Colonic mucosa (tissue), 4 donors: ENCODE data around the gene PCDHA11. TPM values are rescaled to one million over a fixed set of nuclear protein-coding genes. Genes with fewer than 3 reads are reported as not detected.

Experiments used
- DNase-seq: peaks from one replicate; pipeline ENCODE4 v3.0.0-alpha.2; 2020
- H3K27ac ChIP-seq: fragments of 200-600 bp; one replicate; pipeline ENCODE4 v1.8.0; 2021
- H3K27me3 ChIP-seq: fragments of 200-600 bp; one replicate; pipeline ENCODE4 v1.8.0; 2021
- H3K36me3 ChIP-seq: fragments of 200-600 bp; one replicate; pipeline ENCODE4 v1.8.0; 2021
- H3K4me1 ChIP-seq: fragments of 200-600 bp; one replicate; pipeline ENCODE4 v1.8.0; 2021; ENCODE audit warnings: mild to moderate bottlenecking
- H3K4me3 ChIP-seq: fragments of 200-600 bp; one replicate; pipeline ENCODE4 v1.8.0; 2021
- H3K9ac ChIP-seq, 2 donors: one replicate each; pipeline ENCODE4 v1.7.0; 2013; ENCODE audit warnings: control low read depth in 2 of 2, low read depth in 2 of 2, low read length in 2 of 2
- H3K9me3 ChIP-seq: fragments of 200-600 bp; one replicate; pipeline ENCODE4 v1.8.0; 2021
- intact Hi-C: fragments of 100-400 bp; cut with DNase I; formaldehyde crosslinking; loops from one replicate; pipeline ENCODE4 v1.14.1; 2022
- total RNA-seq, 2 donors: library from RNA; stranded (reverse); fragmentation: NEBNext Ultra II Directional in 1 of 2; extraction: Animal tissue kit (Norgen Biotek cat#: 25700) in 1 of 2; gene quantifications; one replicate each; pipeline ENCODE4 v1.2.1, GENCODE V29; 2021
- TF ChIP-seq, protein P1 (sequence below): fragments of 200-600 bp; IDR thresholded peaks from one replicate; pipeline ENCODE4 v1.8.0; 2022; ENCODE audit warnings: antibody characterized with exemption, mild to moderate bottlenecking
- donor health status: healthy.
- donor health status: DM: no; HTN: no; CAD: no.
- donor health status: DM: no; HTN: no; CAD: no.

Gene PCDHA11
- total RNA-seq, 2 donors from 2014 or later, result not detected

DNA sequence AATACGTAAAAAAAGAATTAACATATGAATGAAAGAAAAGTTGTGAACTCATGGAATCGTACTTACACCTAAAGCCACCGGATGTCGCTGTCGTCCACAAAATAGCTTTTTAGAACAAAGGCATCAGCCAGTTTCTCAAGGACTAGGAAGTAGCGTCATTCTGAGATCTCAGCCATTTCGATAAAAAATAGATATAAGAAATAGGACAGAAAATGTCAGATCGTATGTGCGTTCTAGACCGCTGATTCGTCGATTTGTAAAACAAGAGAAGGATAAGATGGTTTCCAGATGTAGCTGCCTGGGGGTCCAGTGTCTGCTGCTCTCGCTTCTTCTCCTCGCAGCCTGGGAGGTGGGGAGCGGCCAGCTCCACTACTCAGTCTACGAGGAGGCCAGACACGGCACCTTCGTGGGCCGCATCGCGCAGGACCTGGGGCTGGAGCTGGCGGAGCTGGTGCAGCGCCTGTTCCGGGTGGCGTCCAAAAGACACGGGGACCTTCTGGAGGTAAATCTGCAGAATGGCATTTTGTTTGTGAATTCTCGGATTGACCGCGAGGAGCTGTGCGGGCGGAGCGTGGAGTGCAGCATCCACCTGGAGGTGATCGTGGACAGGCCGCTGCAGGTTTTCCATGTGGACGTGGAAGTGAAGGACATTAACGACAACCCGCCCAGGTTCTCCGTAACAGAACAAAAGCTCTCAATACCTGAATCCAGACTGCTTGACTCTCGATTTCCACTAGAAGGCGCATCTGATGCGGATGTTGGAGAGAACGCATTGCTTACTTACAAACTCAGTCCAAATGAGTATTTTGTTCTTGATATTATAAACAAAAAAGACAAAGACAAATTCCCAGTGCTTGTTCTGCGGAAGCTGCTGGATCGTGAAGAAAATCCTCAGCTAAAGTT is 12.7 kb upstream of the PCDHA11 start, which contains the start of gene PCDHA10:
PCDHA10 (plus strand) TSS at position 126 of the 903 bp plus-strand sequence; CDS start at position 278, 152 bp downstream.
- H3K27ac ChIP-seq, result no peak within 1 kb of the TSS
- TF ChIP-seq, protein P1, sequence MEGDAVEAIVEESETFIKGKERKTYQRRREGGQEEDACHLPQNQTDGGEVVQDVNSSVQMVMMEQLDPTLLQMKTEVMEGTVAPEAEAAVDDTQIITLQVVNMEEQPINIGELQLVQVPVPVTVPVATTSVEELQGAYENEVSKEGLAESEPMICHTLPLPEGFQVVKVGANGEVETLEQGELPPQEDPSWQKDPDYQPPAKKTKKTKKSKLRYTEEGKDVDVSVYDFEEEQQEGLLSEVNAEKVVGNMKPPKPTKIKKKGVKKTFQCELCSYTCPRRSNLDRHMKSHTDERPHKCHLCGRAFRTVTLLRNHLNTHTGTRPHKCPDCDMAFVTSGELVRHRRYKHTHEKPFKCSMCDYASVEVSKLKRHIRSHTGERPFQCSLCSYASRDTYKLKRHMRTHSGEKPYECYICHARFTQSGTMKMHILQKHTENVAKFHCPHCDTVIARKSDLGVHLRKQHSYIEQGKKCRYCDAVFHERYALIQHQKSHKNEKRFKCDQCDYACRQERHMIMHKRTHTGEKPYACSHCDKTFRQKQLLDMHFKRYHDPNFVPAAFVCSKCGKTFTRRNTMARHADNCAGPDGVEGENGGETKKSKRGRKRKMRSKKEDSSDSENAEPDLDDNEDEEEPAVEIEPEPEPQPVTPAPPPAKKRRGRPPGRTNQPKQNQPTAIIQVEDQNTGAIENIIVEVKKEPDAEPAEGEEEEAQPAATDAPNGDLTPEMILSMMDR, result no peak
- no peak within 1 kb of the TSS for H3K4me3 ChIP-seq
- peaks cover 3% of the 10 kb centered on the region for H3K9me3 ChIP-seq
- intact Hi-C loops, result no loop called here
- DNase-seq, result no peak
- no peaks in the 10 kb centered on the region for H3K4me1 ChIP-seq
- H3K36me3 ChIP-seq, result no peaks in the 10 kb centered on the region
- no peaks in the 10 kb centered on the region for H3K27me3 ChIP-seq
- H3K9ac ChIP-seq, result no peak within 1 kb of the TSS

DNA sequence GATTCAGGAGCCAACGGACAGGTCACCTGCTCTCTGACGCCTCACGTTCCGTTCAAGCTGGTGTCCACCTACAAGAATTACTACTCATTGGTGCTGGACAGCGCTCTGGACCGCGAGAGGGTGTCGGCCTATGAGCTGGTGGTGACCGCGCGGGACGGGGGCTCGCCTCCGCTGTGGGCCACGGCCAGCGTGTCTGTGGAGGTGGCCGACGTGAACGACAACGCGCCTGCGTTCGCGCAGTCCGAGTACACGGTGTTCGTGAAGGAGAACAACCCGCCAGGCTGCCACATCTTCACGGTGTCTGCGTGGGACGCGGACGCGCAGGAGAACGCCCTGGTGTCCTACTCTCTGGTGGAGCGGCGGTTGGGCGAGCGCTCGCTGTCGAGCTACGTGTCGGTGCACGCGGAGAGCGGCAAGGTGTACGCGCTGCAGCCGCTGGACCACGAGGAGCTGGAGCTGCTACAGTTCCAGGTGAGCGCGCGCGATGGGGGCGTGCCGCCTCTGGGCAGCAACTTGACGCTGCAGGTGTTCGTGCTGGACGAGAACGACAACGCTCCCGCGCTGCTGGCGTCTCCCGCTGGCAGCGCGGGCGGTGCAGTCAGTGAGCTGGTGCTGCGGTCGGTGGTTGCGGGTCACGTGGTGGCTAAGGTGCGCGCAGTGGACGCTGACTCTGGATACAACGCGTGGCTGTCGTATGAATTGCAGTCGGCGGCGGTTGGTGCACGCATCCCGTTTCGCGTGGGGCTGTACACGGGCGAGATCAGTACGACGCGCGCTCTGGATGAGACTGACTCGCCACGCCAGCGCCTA is 11.4 kb upstream of the PCDHA11 start:
- Histone ChIP-seq H3K4me1 (no peaks in the 10 kb centered on the region), H3K36me3 (no peaks in the 10 kb centered on the region), H3K27me3 (no peaks in the 10 kb centered on the region), H3K4me3 (no peak overlapping the region), H3K9ac (no peak overlapping the region), H3K27ac (no peak overlapping the region), H3K9me3 (peaks cover 3% of the 10 kb centered on the region)
- no peak for DNase-seq
- TF ChIP-seq, protein P1, result no peak
- intact Hi-C loops, result no loop called here

DNA sequence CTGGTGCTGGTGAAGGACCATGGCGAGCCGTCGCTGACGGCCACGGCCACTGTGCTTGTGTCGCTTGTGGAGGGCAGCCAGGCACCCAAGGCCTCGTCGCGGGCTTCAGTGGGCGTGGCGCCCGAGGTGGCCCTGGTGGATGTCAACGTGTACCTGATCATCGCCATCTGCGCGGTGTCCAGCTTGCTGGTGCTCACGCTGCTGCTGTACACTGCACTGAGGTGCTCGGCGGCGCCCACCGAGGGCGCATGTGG is 10.8 kb upstream of the PCDHA11 start:
- H3K4me1 ChIP-seq, result no peaks in the 10 kb centered on the region
- no peak overlapping the region for H3K27ac ChIP-seq
- no peak for DNase-seq
- intact Hi-C loops, result no loop called here
- TF ChIP-seq, protein P1, result no peak
- H3K27me3 ChIP-seq, result no peaks in the 10 kb centered on the region
- peaks cover 3% of the 10 kb centered on the region for H3K9me3 ChIP-seq
- no peak overlapping the region for H3K4me3 ChIP-seq
- no peaks in the 10 kb centered on the region for H3K36me3 ChIP-seq
- no peak overlapping the region for H3K9ac ChIP-seq

DNA sequence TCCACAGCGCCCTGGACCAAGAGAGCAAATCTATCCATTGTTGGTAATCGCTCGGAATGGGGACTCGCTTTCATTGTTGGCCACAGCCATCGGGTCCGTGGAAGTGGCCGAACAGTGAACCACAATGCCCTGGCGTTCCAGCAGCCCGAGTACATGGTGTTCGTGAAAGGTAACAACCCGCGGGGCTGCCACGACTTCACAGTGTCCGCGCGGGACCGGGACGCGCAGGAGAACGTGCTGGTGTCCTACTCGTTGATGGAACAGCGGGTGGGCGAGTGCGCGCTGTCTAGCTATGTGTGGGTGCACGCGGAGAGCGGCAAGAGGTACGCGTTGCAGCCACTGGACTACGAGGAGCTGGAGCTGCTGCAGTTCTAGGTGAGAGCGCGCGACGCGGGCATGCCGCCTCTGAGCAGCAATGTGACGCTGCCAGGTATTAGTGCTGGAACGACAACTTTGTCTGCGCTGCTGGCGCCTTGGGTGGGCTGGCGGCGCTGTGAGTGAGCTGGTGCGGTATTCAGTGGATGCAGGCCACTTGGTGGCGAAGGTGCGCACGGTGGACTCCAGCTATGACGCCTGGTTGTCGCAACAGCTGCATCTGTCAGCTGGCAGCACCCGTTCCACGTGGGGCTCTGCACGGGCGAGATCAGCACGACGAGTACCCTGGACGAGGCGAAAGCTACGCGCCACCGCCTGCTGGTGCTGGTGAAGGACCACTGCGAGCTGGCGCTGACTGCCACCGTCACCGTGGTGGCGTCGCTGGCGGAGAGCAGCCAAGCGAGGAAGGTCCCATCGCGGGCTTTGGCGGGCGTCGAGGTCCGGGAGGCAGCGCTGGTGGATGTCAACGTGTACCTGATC is 6.1 kb upstream of the PCDHA11 start:
- no peak for DNase-seq
- H3K4me3 ChIP-seq, result no peak overlapping the region
- intact Hi-C loops, result no loop called here
- H3K27me3 ChIP-seq, result no peaks in the 10 kb centered on the region
- TF ChIP-seq, protein P1, result no peak
- H3K4me1 ChIP-seq, result no peaks in the 10 kb centered on the region
- H3K27ac ChIP-seq, result no peak overlapping the region
- H3K36me3 ChIP-seq, result no peaks in the 10 kb centered on the region
- no peaks in the 10 kb centered on the region for H3K9me3 ChIP-seq
- no peak overlapping the region for H3K9ac ChIP-seq

DNA sequence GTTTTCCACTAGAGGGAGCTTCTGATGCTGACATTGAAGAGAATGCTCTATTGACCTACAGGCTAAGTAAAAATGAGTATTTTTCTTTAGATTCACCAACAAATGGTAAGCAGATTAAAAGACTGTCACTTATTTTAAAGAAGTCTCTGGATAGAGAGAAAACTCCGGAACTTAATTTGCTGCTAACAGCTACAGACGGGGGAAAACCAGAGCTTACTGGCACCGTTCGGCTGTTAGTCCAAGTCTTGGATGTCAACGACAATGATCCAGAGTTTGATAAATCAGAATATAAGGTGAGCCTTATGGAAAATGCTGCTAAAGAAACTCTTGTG is 764 bp downstream of the PCDHA11 start:
- H3K36me3 ChIP-seq, result no peaks in the 10 kb centered on the region
- intact Hi-C loops, result no loop called here

More for the DNA sequence above, 764 bp downstream of the PCDHA11 start:
- Histone ChIP-seq H3K9me3 (no peaks in the 10 kb centered on the region), H3K4me1 (no peaks in the 10 kb centered on the region), H3K27me3 (no peaks in the 10 kb centered on the region), H3K4me3 (no peak overlapping the region), H3K27ac (no peak overlapping the region), H3K9ac (no peak overlapping the region)
- TF ChIP-seq, protein P1, result no peak
- no peak for DNase-seq
